Esophagus squamous epithelium (tissue), 5 donors: Measurements from ENCODE around the gene UBE2I. TPM values are rescaled to one million over a fixed set of nuclear protein-coding genes. Genes with fewer than 3 reads are reported as not detected.

ENCODE experiments used
- DNase-seq: peaks from one replicate; lab custom pipeline; 2025; lab: John Stamatoyannopoulos, UW
- H3K27ac ChIP-seq, 4 donors: fragments of 200-600 bp; sonication (generic); one replicate each; pipeline ENCODE4 v1.5.1; 2016 to 2019; ENCODE audit warnings: mild to moderate bottlenecking in 1 of 4
- H3K27me3 ChIP-seq, 4 donors: fragments of 200-600 bp; sonication (generic); 1 replicate in 3 of 4; 2 replicates in 1 of 4; pipeline versions ENCODE4 v1.5.1 to v1.6.0; 2017 to 2021; ENCODE audit warnings: antibody characterized with exemption in 1 of 4
- H3K36me3 ChIP-seq, 3 donors: fragments of 200-600 bp; sonication (generic); one replicate each; pipeline ENCODE4 v1.5.1; 2016 to 2019
- H3K4me1 ChIP-seq, 3 donors: fragments of 200-600 bp; sonication (generic); one replicate each; pipeline ENCODE4 v1.5.1; 2017 to 2019
- H3K4me3 ChIP-seq, 4 donors: fragments of 200-600 bp; sonication (generic); 1 replicate in 3 of 4; 2 replicates in 1 of 4; pipeline ENCODE4 v1.5.1; 2016 to 2019; ENCODE audit warnings: mild to moderate bottlenecking in 2 of 4, moderate library complexity in 1 of 4
- H3K9me3 ChIP-seq, 3 donors: fragments of 200-600 bp; sonication (generic); one replicate each; pipeline ENCODE4 v1.5.1; 2016 to 2019
- CTCF ChIP-seq, 6 experiments: fragments of 450-650 bp in 4 of 6; fragments of 200-600 bp in 2 of 6; sonication (generic) in 2 of 6; IDR thresholded peaks; one replicate each; pipeline ENCODE4 v1.5.1; 2016 to 2019; ENCODE audit warnings: antibody characterized with exemption in 6 of 6, mild to moderate bottlenecking in 4 of 6, moderate library complexity in 4 of 6
- POLR2A ChIP-seq, 4 donors: fragments of 450-650 bp; IDR thresholded peaks; one replicate each; pipeline ENCODE4 v1.6.1; 2017; ENCODE audit warnings: antibody characterized with exemption in 4 of 4, mild to moderate bottlenecking in 4 of 4, moderate library complexity in 3 of 4
- WGBS, 2 donors: methylation state at CpG; one replicate each; pipeline ENCODE4 v1.1.5; 2018; 5-methylcytosine and 5-hydroxymethylcytosine counted together
- intact Hi-C: fragments of 100-400 bp; cut with DNase I; formaldehyde crosslinking; loops from one replicate; pipeline ENCODE4 v1.15.0; 2022
- total RNA-seq, 4 donors: library from RNA; depleted of rRNA; stranded (reverse); fragments of >200 nt; gene quantifications; one replicate each; pipeline ENCODE4 v1.1.0, GENCODE V29; 2016
- donor health status: DM: yes; HTN: yes; CAD: no.

UBE2I gene
- total RNA-seq, 4 donors from 2014 or later: 31.8 to 88.1 (median 76.3) TPM

GRCh38 chr16:1367486-1368174 lies 58.2 kb downstream of the UBE2I start:
- no peaks in the 10 kb centered on the region for H3K4me1 ChIP-seq
- H3K27me3 ChIP-seq: no peaks in the 10 kb centered on the region
- H3K9me3 ChIP-seq: no peaks in the 10 kb centered on the region
- no peak overlapping the region for H3K27ac ChIP-seq
- DNase-seq: no peak
- no CpG with 5 or more reads among the region's 27 CpGs for WGBS, 2 donors
- no peak overlapping the region for H3K4me3 ChIP-seq
- intact Hi-C loops: no loop called here
- H3K36me3 ChIP-seq: peaks cover 9 to 87% (median 30%) of the 10 kb centered on the region in 3 donors
- TF ChIP-seq CTCF (IDR thresholded peaks at IDR 0.05) (no peak), POLR2A (IDR thresholded peaks at IDR 0.05) (no peak)

GRCh38 chr16:1371054-1371978 lies 61.9 kb downstream of the UBE2I start:
- H3K27ac ChIP-seq: no peak overlapping the region
- H3K27me3 ChIP-seq: no peaks in the 10 kb centered on the region
- no peaks in the 10 kb centered on the region for H3K4me1 ChIP-seq
- no peak for DNase-seq
- intact Hi-C loops: no loop called here
- TF ChIP-seq POLR2A (IDR thresholded peaks at IDR 0.05) (no peak), CTCF (IDR thresholded peaks at IDR 0.05) (no peak)
- H3K9me3 ChIP-seq: no peaks in the 10 kb centered on the region
- no peak overlapping the region for H3K4me3 ChIP-seq
- peaks cover 17 to 73% (median 19%) of the 10 kb centered on the region in 3 donors for H3K36me3 ChIP-seq
- WGBS, 2 donors: 90% methylated on average over 12 to 19 of the region's 33 CpGs

- no peaks in the 10 kb centered on the region for H3K27me3 ChIP-seq
- intact Hi-C loops: no loop called here
- no peaks in the 10 kb centered on the region for H3K9me3 ChIP-seq
- H3K27ac ChIP-seq: no peak overlapping the region
- peaks cover 0 to under 1% (median 0%) of the 10 kb centered on the region in 3 donors for H3K4me1 ChIP-seq
- TF ChIP-seq CTCF (IDR thresholded peaks at IDR 0.05) (no peak), POLR2A (IDR thresholded peaks at IDR 0.05) (no peak)
- no peak for DNase-seq
- no peak overlapping the region for H3K4me3 ChIP-seq
- peaks cover 9 to 72% (median 17%) of the 10 kb centered on the region in 3 donors for H3K36me3 ChIP-seq
- WGBS, 2 donors: 82 to 87% methylated on average over 4 to 6 of the region's 21 CpGs
Measured at GRCh38 chr16:1372292-1372950, 63.0 kb downstream of the UBE2I start.

GRCh38 chr16:1374418-1375297 lies 65.2 kb downstream of the UBE2I start:
- H3K9me3 ChIP-seq: no peaks in the 10 kb centered on the region
- peaks cover 9 to 65% (median 16%) of the 10 kb centered on the region in 3 donors for H3K36me3 ChIP-seq
- WGBS, 2 donors: 88 to 90% methylated on average over 6 of the region's 46 CpGs
- H3K27ac ChIP-seq: no peak overlapping the region
- no peak for TF ChIP-seq CTCF (IDR thresholded peaks at IDR 0.05)
- no peak for TF ChIP-seq POLR2A (IDR thresholded peaks at IDR 0.05)
- intact Hi-C loops: no loop called here
- no peaks in the 10 kb centered on the region for H3K27me3 ChIP-seq
- no peak for DNase-seq
- no peak overlapping the region for H3K4me3 ChIP-seq
- peaks cover 14 to 23% (median 18%) of the 10 kb centered on the region in 3 donors for H3K4me1 ChIP-seq
